Central memory CD8-positive, alpha-beta T cell (primary cell): Measurements from ENCODE around the gene COQ5.

Source experiments
- ATAC-seq: fragments of 150-1000 bp; cut with Tn5 transposase; replicated peaks from 2 replicates; pipeline ENCODE4 v1.10.0; 2022; ENCODE audit warnings: mild to moderate bottlenecking, moderate FRiP score, moderate number of reproducible peaks; ENCODE audit not compliant: poor library complexity, severe bottlenecking; ENCODE audit errors: extremely low read depth
- DNase-seq, 2 donors: peaks; one replicate each; pipeline ENCODE4 v3.0.0; 2021; ENCODE audit warnings: low spot score in 2 of 2
- H3K27ac Mint-ChIP-seq: one replicate; pipeline ENCODE4 v1.8.0; 2022; ENCODE audit warnings: low read depth, mild to moderate bottlenecking, moderate library complexity, mixed read lengths
- H3K27me3 Mint-ChIP-seq: one replicate; pipeline ENCODE4 v1.8.0; 2022; ENCODE audit warnings: mixed read lengths
- H3K36me3 Mint-ChIP-seq: one replicate; pipeline ENCODE4 v1.8.0; 2022; ENCODE audit warnings: mild to moderate bottlenecking, moderate library complexity, mixed read lengths; ENCODE audit not compliant: insufficient read depth
- H3K4me1 Mint-ChIP-seq: one replicate; pipeline ENCODE4 v1.8.0; 2022; ENCODE audit warnings: mixed read lengths
- H3K4me3 Mint-ChIP-seq: one replicate; pipeline ENCODE4 v1.8.0; 2022; ENCODE audit warnings: mild to moderate bottlenecking, moderate library complexity, mixed read lengths
- H3K9me3 Mint-ChIP-seq: one replicate; pipeline ENCODE4 v1.8.0; 2022; ENCODE audit warnings: mixed read lengths

Gene COQ5, protein sequence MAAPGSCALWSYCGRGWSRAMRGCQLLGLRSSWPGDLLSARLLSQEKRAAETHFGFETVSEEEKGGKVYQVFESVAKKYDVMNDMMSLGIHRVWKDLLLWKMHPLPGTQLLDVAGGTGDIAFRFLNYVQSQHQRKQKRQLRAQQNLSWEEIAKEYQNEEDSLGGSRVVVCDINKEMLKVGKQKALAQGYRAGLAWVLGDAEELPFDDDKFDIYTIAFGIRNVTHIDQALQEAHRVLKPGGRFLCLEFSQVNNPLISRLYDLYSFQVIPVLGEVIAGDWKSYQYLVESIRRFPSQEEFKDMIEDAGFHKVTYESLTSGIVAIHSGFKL

DNA sequence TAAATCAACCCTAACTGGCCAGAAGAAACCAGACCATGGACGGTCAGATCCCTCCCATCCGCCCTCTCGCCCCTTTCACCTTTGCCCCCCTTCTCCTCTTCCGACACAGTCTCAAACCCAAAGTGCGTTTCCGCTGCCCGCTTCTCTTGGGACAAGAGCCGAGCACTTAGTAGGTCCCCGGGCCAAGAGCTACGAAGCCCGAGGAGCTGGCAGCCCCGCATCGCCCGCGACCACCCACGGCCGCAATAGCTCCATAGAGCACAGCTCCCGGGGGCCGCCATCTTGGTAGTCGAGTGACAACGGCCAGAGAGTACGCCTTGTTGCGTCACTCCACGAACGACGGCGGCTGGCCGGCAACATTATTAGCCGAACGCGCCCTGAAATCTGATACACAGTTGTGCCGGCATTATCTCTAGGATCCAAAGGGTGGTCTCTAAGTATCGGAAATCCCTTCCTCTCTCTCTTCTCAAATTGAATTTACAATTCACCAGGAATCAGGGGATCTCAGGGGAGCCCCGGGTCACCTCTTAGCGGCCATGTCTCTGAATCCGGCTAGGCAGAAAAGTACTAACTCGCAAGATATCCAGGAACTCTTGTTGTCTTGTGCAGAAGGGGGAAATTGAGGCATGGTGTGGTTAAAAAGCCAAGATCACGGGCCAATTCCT is at the start of gene COQ5:
TSS of gene COQ5 (minus strand) at position 298 of the 665 bp plus-strand sequence. CDS start at position 281, 17 bp downstream.
- H3K9me3 Mint-ChIP-seq: no peaks in the 10 kb centered on the region
- peaks cover 13% of the 10 kb centered on the region for H3K4me1 Mint-ChIP-seq
- H3K27me3 Mint-ChIP-seq: no peaks in the 10 kb centered on the region
- peaks cover 10% of the 10 kb centered on the region for H3K36me3 Mint-ChIP-seq
- peak; percentile 67 to 74 for DNase-seq
- peak within 1 kb of the TSS; percentile 98 for H3K27ac Mint-ChIP-seq
- ATAC-seq: peak; percentile 88
- H3K4me3 Mint-ChIP-seq: peak within 1 kb of the TSS; percentile 100

DNA sequence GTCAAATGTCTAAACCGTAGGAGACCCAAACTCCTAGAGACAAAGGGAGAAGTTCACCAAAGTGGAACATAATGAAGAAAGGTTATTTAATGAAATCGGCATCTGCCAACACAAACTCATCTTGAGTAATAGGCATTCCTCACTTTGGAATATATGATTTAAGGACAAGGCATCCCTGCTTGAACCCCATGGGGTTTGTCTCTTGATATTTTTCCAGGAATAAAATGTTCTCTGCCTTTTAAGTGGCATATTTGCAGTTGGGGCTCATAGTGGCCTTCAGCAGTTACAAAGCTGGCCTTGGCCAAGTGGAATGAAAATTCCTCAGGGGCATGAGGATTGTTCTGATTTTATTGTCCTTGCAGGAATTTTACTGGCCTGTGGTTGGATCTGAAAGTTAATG is 45.1 kb upstream of the COQ5 start:
- Mint-ChIP-seq H3K27ac (peak overlapping the region; percentile 21), H3K27me3 (no peaks in the 10 kb centered on the region), H3K4me3 (no peak overlapping the region), H3K9me3 (no peaks in the 10 kb centered on the region), H3K4me1 (no peaks in the 10 kb centered on the region), H3K36me3 (peaks cover 85% of the 10 kb centered on the region)
- ATAC-seq (no peak), DNase-seq (no peak)

DNA sequence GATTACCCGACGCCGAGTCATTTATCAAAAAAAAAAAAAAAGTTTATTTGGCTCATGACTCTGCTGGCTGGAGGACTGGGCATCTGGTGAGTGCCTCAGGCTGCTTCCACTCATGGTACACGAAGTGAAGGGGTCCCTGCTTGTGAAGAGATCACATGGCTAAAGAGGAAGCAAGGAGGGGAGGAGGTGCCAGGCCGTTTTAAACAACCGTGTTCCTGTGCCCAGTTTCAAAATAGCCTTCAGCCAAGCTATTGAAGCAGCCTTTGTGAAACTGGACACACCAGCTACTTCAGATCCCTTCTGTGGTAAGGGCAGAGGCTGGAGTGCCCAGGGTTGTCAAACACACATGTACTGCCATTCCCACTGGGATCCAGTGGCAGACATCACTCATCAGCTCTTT is 44.6 kb upstream of the COQ5 start:
- no peaks in the 10 kb centered on the region for H3K9me3 Mint-ChIP-seq
- DNase-seq (no peak), ATAC-seq (no peak)
- no peak overlapping the region for H3K27ac Mint-ChIP-seq
- no peak overlapping the region for H3K4me3 Mint-ChIP-seq
- no peaks in the 10 kb centered on the region for H3K27me3 Mint-ChIP-seq
- H3K36me3 Mint-ChIP-seq: peaks cover 88% of the 10 kb centered on the region
- H3K4me1 Mint-ChIP-seq: no peaks in the 10 kb centered on the region

DNA sequence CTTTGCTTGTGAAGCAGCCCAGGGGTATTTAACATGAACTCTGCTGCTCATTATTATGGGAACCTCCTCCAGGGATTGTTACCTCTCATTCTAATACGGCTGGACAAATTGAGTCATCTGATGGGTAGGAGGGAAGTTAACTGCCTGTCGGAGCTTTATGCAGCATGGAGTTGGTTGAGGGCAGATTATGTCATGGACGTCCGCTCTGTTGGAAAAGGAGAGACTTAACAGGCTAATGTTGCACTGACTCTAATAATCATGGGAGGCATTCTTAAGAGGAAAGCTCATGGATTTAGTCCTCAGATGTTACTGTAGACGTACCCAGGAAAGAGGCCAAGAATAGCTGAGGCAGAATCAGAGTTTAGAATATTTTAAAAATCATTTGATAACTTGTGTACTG is 42.3 kb upstream of the COQ5 start:
- ATAC-seq: no peak
- Mint-ChIP-seq H3K27ac (peak overlapping the region; percentile 29), H3K36me3 (peaks cover 87% of the 10 kb centered on the region)

DNA sequence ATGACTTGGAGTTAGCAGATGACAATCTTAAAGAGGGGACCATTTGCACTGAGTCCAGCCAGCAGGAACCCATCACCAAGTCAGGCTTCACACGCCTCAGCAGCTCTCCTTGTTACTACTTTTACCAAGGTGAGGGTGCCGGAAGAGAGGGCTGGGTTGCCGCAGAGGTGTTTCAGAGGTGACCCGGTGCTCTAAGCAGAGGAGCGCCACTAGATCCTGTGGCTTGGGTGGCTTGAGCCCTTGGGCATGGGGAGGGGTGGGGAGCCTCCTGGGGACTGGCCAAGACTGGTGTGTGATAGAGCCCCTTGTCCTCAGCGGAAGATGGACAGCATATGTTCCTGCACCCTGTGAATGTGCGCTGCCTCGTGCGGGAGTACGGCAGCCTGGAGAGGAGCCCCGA is 34.5 kb upstream of the COQ5 start:
- Mint-ChIP-seq H3K4me1 (no peaks in the 10 kb centered on the region), H3K27me3 (no peaks in the 10 kb centered on the region), H3K4me3 (no peak overlapping the region), H3K27ac (peak overlapping the region; percentile 25), H3K9me3 (no peaks in the 10 kb centered on the region), H3K36me3 (peaks cover 89% of the 10 kb centered on the region)
- no peak for ATAC-seq
- no peak for DNase-seq

More for the DNA sequence above, 42.3 kb upstream of the COQ5 start:
- no peak for DNase-seq
- Mint-ChIP-seq H3K4me1 (no peaks in the 10 kb centered on the region), H3K9me3 (no peaks in the 10 kb centered on the region), H3K27me3 (no peaks in the 10 kb centered on the region), H3K4me3 (no peak overlapping the region)

DNA sequence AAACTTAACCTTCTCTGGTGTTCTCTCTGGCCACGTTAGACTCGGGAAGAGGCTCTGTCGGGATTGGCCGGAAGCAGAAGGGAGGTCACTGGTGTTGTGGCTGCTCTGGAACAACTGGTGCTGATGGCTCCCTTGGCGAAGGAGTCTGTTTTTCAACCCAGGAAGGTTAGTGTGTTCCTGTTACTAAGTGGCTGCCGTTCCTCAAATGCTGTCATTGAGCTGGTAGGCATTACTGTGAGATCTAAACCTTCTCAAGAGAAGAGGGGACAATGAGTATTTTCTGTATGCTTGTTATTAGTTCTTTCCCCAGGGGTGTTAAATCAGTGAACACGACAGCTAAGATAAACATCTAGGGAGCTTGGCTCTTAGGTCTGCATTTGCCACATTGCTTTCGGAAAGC is 33.9 kb upstream of the COQ5 start:
- peak overlapping the region; percentile 25 for H3K27ac Mint-ChIP-seq
- H3K27me3 Mint-ChIP-seq: no peaks in the 10 kb centered on the region
- H3K9me3 Mint-ChIP-seq: no peaks in the 10 kb centered on the region
- no peak overlapping the region for H3K4me3 Mint-ChIP-seq
- H3K4me1 Mint-ChIP-seq: no peaks in the 10 kb centered on the region
- DNase-seq (no peak), ATAC-seq (no peak)
- H3K36me3 Mint-ChIP-seq: peaks cover 91% of the 10 kb centered on the region

DNA sequence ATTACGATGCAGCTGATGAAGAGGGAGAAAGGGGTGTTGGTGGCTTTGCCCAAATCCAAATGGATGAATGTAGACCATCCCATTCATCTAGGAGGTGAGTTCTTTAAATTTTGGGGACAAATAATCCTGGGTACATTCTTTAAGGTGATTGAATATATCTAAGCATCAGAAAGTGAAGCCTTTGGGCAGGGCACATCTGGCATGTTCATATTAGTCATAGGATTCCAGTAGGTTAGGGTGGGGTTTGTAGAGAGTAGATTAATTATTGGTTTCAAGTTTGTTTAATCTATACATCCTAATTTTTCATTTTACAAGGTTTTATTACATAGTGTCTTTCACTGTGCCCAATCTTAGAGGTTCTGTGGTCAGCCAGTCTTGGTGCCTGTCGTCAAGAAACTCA is 28.6 kb upstream of the COQ5 start:
- H3K4me1 Mint-ChIP-seq: peaks cover 18% of the 10 kb centered on the region
- ATAC-seq (no peak), DNase-seq (no peak)
- H3K9me3 Mint-ChIP-seq: no peaks in the 10 kb centered on the region
- H3K27me3 Mint-ChIP-seq: no peaks in the 10 kb centered on the region
- peaks cover 85% of the 10 kb centered on the region for H3K36me3 Mint-ChIP-seq
- H3K4me3 Mint-ChIP-seq: no peak overlapping the region
- no peak overlapping the region for H3K27ac Mint-ChIP-seq

DNA sequence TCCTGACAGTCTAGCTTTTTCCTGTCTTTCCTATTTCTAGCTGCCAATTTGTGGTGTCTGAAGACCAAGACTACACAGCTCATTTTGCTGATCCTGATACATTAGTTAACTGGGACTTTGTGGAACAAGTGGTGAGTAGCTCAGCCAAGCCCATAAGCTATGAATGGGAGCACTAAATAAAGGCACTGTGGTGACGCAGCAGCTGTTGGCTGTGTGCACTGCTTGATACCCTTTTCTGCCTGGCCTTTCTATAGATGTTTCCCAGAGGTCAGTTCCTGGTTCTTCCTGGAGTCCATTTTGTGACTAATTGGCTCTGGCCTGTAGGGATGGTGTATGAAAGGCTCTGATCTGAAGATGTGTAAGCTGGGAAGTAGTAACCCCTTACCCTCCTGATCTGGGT is 25.7 kb upstream of the COQ5 start:
- ATAC-seq (no peak), DNase-seq (no peak)
- Mint-ChIP-seq H3K36me3 (peaks cover 70% of the 10 kb centered on the region), H3K9me3 (no peaks in the 10 kb centered on the region), H3K4me3 (no peak overlapping the region), H3K4me1 (peaks cover 18% of the 10 kb centered on the region), H3K27ac (no peak overlapping the region), H3K27me3 (no peaks in the 10 kb centered on the region)

DNA sequence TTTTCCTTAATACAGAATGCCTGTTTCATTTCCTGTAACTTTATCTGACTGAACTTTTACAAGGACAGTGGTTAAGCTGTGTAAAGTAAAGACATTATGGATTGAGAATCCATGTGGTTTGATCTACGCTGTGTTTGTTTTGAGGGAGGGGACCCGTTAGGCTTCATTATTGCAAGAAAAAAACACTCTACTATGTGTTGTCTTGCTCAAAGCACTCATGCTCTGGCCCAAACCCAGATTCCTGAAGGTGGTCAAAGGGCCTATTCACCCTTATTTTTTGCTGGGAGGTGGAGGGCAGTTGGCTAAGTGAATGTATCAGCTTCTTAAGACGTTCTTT is 17.1 kb upstream of the COQ5 start:
- peaks cover 21% of the 10 kb centered on the region for H3K36me3 Mint-ChIP-seq
- no peak overlapping the region for H3K4me3 Mint-ChIP-seq
- H3K4me1 Mint-ChIP-seq: peaks cover 12% of the 10 kb centered on the region

DNA sequence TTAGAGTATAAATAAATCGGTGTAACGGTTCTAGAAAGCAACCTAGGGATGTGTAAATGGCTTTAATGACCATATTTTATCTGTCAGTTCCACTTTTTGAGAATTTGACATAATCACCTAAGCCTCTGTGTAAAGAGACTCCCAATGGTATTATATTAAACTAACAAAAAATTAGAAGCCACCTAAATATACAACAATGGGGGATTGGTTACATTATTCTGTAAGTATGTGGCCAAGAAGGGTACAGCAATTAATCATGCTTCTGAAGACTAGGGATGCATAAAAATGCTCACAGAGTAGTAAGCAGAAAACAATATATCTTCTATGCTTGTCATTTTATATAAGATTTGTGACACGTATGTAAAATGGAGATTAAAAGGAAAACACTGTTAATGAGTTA is 15.7 kb upstream of the COQ5 start:
- Mint-ChIP-seq H3K9me3 (no peaks in the 10 kb centered on the region), H3K4me1 (peaks cover 19% of the 10 kb centered on the region), H3K27me3 (no peaks in the 10 kb centered on the region), H3K36me3 (peaks cover 28% of the 10 kb centered on the region), H3K4me3 (no peak overlapping the region), H3K27ac (no peak overlapping the region)
- ATAC-seq (no peak), DNase-seq (no peak)

More for the DNA sequence above, 17.1 kb upstream of the COQ5 start:
- Mint-ChIP-seq H3K27ac (no peak overlapping the region), H3K27me3 (no peaks in the 10 kb centered on the region), H3K9me3 (no peaks in the 10 kb centered on the region)
- ATAC-seq (no peak), DNase-seq (no peak)

DNA sequence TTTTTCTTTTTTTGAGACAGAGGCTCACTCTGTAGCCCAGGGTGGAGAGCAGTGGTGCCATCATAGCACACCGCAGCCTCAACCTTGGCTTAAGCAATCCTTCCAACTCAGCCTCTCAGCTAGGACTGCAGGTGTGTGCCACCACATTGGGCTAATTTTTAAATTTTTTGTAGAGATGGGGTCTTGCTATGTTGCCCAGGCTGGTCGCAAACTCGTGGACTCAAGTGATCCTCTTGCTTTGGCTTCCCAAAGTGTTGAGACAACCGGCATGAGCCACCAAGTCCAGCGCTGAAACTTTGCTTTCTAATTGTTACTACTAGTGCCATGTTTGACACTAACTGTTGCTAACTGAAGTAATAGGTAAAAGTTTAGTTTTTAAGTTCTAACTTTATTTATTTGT is 13.2 kb upstream of the COQ5 start:
- peaks cover 32% of the 10 kb centered on the region for H3K36me3 Mint-ChIP-seq
- DNase-seq (no peak), ATAC-seq (no peak)
- no peaks in the 10 kb centered on the region for H3K9me3 Mint-ChIP-seq
- no peak overlapping the region for H3K27ac Mint-ChIP-seq
- no peaks in the 10 kb centered on the region for H3K27me3 Mint-ChIP-seq
- peaks cover 41% of the 10 kb centered on the region for H3K4me1 Mint-ChIP-seq
- H3K4me3 Mint-ChIP-seq: no peak overlapping the region

DNA sequence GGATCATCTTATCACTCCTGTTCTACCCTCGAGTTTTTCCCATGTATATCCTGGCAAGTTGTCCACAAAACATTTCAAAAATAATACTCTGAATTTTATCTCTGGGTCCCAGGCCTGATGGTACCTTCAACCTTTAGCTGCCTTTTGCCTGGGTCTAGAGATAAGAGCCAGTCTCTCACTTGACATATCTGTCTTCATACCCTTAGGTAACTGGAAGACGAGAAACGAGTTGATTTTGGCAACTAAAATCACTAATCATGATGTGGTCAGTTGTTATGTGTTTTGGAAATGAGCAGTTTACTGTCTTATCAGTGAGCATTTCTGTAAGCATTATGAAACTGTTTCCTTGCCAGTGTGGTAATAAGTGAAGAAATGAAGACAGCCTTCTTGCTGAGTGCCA is 11.5 kb upstream of the COQ5 start:
- Mint-ChIP-seq H3K27ac (peak overlapping the region; percentile 41), H3K27me3 (no peaks in the 10 kb centered on the region), H3K4me1 (peaks cover 58% of the 10 kb centered on the region), H3K4me3 (no peak overlapping the region), H3K36me3 (peaks cover 38% of the 10 kb centered on the region), H3K9me3 (no peaks in the 10 kb centered on the region)
- DNase-seq (no peak), ATAC-seq (no peak)

DNA sequence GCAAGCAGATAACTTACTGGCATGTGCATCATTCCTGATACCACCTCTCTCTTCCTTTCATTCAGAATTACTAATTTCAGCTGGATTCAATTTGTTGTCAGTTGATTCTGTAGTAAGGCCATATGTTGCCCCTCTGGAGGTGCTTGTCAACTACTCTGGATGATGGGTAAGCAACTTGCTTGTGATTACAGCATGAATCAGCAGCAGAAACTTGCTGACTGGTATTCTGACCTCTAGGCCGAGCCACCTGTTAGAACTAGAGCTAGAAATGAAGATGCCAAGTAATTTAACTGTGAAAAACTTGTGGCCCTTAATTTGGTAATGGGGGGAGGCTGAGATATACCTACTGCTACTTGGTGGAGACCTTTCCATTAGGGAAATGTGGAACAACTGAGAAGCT is 10.3 kb upstream of the COQ5 start:
- Mint-ChIP-seq H3K27ac (peak overlapping the region; percentile 73), H3K36me3 (peaks cover 44% of the 10 kb centered on the region), H3K4me1 (peaks cover 51% of the 10 kb centered on the region), H3K9me3 (no peaks in the 10 kb centered on the region), H3K27me3 (no peaks in the 10 kb centered on the region), H3K4me3 (peak overlapping the region; percentile 96)
- ATAC-seq (no peak), DNase-seq (no peak)
